Left ventricle myocardium inferior (tissue), 1 donor: Measurements from ENCODE around the gene LIMCH1. TPM values are rescaled to one million over a fixed set of nuclear protein-coding genes. Genes with fewer than 3 reads are reported as not detected.

Experiments used
- DNase-seq: peaks from one replicate; pipeline ENCODE4 v3.0.0-alpha.2; 2020
- H3K27ac ChIP-seq: fragments of 200-600 bp; replicated peaks from 2 replicates; pipeline ENCODE4 v1.8.0; 2021
- H3K27me3 ChIP-seq: fragments of 200-600 bp; 2 replicates; pipeline ENCODE4 v1.8.0; 2021; ENCODE audit warnings: low read depth
- H3K36me3 ChIP-seq: fragments of 200-600 bp; 2 replicates; pipeline ENCODE4 v1.8.0; 2021
- H3K4me1 ChIP-seq: fragments of 200-600 bp; 2 replicates; pipeline ENCODE4 v1.8.0; 2021
- H3K4me3 ChIP-seq: fragments of 200-600 bp; 2 replicates; pipeline ENCODE4 v1.8.0; 2021; ENCODE audit warnings: mild to moderate bottlenecking, moderate library complexity
- H3K9me3 ChIP-seq: fragments of 200-600 bp; replicated peaks from 2 replicates; pipeline ENCODE4 v1.8.0; 2021
- intact Hi-C: fragments of 100-400 bp; cut with micrococcal nuclease; formaldehyde crosslinking; loops from one replicate; pipeline ENCODE4 v1.11.0; 2022
- total RNA-seq: library from RNA; stranded (reverse); fragmentation: NEBNext Ultra II Directional; extraction: Animal tissue kit (Norgen Biotek cat#: 25700); gene quantifications from one replicate; pipeline ENCODE4 v1.2.1, GENCODE V29; 2021
- TF ChIP-seq, protein P1 (sequence below): fragments of 200-600 bp; IDR thresholded peaks from 2 replicates; pipeline ENCODE4 v1.8.0; 2021; ENCODE audit warnings: antibody characterized with exemption, mild to moderate bottlenecking, borderline replicate concordance
- donor health status: DM: no; HTN: yes; CAD: no; lungs with severe emphysema.

The LIMCH1 gene
- total RNA-seq, 1 donor from 2014 or later: 382 TPM

- Histone ChIP-seq H3K36me3 (peaks cover 31% of the 10 kb centered on the region), H3K9me3 (no peaks in the 10 kb centered on the region), H3K4me1 (peaks cover 54% of the 10 kb centered on the region), H3K27me3 (no peaks in the 10 kb centered on the region), H3K4me3 (peak overlapping the region; percentile 47), H3K27ac (peak overlapping the region; percentile 80)
- TF ChIP-seq, protein P1, sequence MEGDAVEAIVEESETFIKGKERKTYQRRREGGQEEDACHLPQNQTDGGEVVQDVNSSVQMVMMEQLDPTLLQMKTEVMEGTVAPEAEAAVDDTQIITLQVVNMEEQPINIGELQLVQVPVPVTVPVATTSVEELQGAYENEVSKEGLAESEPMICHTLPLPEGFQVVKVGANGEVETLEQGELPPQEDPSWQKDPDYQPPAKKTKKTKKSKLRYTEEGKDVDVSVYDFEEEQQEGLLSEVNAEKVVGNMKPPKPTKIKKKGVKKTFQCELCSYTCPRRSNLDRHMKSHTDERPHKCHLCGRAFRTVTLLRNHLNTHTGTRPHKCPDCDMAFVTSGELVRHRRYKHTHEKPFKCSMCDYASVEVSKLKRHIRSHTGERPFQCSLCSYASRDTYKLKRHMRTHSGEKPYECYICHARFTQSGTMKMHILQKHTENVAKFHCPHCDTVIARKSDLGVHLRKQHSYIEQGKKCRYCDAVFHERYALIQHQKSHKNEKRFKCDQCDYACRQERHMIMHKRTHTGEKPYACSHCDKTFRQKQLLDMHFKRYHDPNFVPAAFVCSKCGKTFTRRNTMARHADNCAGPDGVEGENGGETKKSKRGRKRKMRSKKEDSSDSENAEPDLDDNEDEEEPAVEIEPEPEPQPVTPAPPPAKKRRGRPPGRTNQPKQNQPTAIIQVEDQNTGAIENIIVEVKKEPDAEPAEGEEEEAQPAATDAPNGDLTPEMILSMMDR: no peak
- peak; percentile 69 for DNase-seq
- intact Hi-C loops: no loop called here
These were observed 74.2 kb downstream of the LIMCH1 start for GRCh38 chr4:41611881-41612871.

GRCh38 chr4:41613386-41613785 is 75.4 kb downstream of the LIMCH1 start:
- Histone ChIP-seq H3K27ac (peak overlapping the region; percentile 80), H3K9me3 (no peaks in the 10 kb centered on the region), H3K27me3 (no peaks in the 10 kb centered on the region), H3K36me3 (peaks cover 24% of the 10 kb centered on the region), H3K4me3 (peak overlapping the region; percentile 47), H3K4me1 (peaks cover 54% of the 10 kb centered on the region)
- no peak for DNase-seq
- intact Hi-C loops: no loop called here
- TF ChIP-seq, protein P1: no peak

DNA sequence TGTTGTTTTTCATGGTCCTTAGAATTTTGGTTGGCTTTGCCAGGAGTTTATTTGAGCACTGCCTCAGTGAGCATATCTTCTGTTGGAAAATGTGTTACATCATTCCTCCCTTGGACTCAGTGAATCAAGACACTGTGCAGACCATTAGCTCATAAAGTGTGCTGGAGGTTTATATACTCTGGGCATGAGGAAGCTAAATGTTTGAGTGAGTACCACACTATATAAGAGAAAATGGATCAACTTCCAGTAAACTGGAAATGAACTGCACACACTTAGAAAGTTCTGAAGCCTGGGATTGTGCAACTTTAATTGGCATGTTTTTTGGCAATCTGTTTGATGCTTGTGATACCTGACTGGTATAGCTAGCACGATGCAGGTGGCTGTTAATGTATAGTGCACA is 75.9 kb downstream of the LIMCH1 start:
- H3K9me3 ChIP-seq: no peaks in the 10 kb centered on the region
- TF ChIP-seq, protein P1: no peak
- peak overlapping the region; percentile 80 for H3K27ac ChIP-seq
- H3K4me1 ChIP-seq: peaks cover 54% of the 10 kb centered on the region
- intact Hi-C loops: no loop called here
- no peaks in the 10 kb centered on the region for H3K27me3 ChIP-seq
- no peak for DNase-seq
- H3K36me3 ChIP-seq: peaks cover 25% of the 10 kb centered on the region
- H3K4me3 ChIP-seq: peak overlapping the region; percentile 47

- Histone ChIP-seq H3K9me3 (no peaks in the 10 kb centered on the region), H3K27ac (peak overlapping the region; percentile 24), H3K27me3 (no peaks in the 10 kb centered on the region), H3K4me3 (no peak overlapping the region), H3K36me3 (peaks cover 32% of the 10 kb centered on the region), H3K4me1 (peaks cover 52% of the 10 kb centered on the region)
- DNase-seq: no peak
- intact Hi-C loops: no loop called here
- TF ChIP-seq, protein P1: no peak
These were observed 76.6 kb downstream of the LIMCH1 start for GRCh38 chr4:41614519-41614918.

DNA sequence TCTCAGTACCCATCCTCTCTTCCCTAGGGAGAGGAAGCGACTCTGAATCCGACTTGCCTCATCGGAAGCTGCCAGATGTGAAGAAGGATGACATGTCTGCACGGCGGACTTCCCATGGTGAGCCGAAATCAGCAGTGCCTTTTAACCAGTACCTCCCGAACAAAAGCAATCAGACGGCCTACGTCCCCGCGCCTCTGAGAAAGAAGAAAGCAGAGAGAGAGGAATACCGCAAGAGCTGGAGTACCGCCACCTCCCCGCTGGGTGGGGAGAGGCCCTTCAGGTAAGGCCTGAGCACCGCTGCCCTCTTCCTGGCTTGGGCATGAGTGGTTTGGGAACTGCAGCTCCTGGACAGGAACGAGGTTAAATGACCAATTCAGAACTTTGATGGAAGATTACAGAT is 81.2 kb downstream of the LIMCH1 start:
- H3K9me3 ChIP-seq: no peaks in the 10 kb centered on the region
- H3K27me3 ChIP-seq: no peaks in the 10 kb centered on the region
- no peak for DNase-seq
- H3K4me1 ChIP-seq: peaks cover 34% of the 10 kb centered on the region
- H3K27ac ChIP-seq: no peak overlapping the region
- H3K36me3 ChIP-seq: peaks cover 35% of the 10 kb centered on the region
- intact Hi-C loops: no loop called here
- H3K4me3 ChIP-seq: no peak overlapping the region
- TF ChIP-seq, protein P1: no peak
